Renal cortex interstitium (tissue), 11 donors: ENCODE measurements around the gene DCDC2C. TPM values are rescaled to one million over a fixed set of nuclear protein-coding genes. Genes with fewer than 3 reads are reported as not detected.
A peak's percentile ranks its signal among the peaks of the same experiment; 100 is the strongest.
"Not testable (repeated sequence)": the region's sequence is repeated elsewhere in the genome, so short reads cannot be mapped to it uniquely, and the experiment has no call there.

Experiments
- DNase-seq, 11 donors: peaks; one replicate each; pipeline ENCODE4 v3.0.0-alpha.2; 2013; ENCODE audit warnings: low read depth in 9 of 11, low spot score in 4 of 11; ENCODE audit errors: extremely low read depth in 1 of 11
- polyA plus RNA-seq, 3 donors: library from polyadenylated mRNA; unstranded; fragments of 120-200 nt; gene quantifications; one replicate each; pipeline ENCODE4 v1.2.1, GENCODE V29; 2013; ENCODE audit not compliant: insufficient read length in 3 of 3

Gene DCDC2C
- polyA plus RNA-seq, 3 donors, result 0.32 to 0.56 TPM; not detected in 1

DNA sequence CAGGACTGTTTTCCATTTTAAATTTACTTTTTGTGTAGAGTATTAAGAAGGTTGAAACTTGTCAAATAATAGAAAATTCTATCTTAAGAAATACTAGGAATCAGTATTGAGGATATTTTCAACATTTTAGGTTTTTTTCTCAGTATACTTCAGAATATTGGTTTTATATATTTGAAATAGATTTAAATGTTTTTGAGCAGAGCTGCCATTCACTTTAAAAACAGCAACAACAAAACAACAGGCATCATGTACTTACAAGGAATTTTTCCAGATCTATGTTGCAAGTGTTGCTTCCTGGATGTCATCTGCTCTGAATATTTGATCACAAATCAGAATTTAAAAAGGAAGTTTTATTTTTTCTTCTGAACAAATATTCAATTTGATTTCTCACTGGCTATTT lies 84.4 kb downstream of the DCDC2C start:
- no peak for DNase-seq

DNA sequence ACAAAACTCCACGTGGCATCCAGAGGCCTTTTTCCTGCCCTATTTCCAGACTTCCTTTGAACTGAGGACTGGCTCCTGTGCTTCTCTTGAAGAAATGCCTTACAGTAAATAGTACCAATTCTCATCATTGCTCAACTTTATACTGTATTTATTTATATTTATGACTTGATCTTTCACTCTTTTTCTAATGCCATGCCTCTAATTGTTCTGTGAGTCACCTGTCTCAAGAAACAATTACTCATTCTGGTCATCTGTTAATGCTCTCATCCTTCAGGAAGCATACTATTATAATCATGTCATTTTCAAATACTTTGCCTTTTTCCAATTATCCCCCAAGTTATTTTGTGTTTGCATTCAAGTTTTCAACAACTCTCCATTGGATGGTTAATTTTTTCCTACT lies 85.9 kb downstream of the DCDC2C start:
- DNase-seq, result no peak

DNA sequence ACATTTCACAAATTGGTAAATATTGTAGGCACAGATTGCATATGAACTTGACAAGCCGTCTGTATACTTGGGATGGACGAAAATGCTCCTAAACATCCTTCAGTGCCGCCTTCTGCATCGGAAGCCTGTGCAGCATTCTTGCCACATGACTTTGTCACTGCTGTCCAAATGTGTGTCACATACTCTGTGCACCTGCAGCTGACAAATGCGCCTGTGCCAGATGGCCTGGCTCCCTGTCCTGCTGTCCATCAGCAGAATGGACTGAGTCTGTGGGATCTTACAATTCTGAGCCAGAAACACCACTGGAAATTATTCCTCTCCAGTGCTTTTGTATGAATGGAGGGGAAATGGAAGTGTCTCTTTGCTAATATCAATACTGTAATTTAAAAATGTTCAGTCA lies 89.9 kb downstream of the DCDC2C start:
- DNase-seq, result no peak

DNA sequence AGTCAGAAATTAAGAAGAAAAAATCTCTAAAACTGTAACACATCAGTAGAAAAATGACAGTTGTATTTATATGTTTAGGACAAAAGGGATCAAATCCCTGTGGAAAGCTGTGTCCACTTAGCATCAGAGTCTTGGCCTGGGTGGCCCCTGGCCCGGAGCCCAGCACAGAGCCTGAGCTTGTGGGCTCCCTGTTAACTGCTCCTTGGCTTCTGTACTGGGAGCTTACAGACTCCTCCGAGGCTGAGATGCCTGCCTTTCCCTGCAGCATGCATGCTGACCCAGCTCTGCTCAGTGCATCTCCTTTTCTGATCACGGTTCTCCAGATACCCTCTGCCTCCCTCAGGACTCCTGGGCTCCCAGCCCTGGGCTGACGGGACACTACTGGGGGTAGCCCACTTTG lies 98.1 kb downstream of the DCDC2C start:
- no peak for DNase-seq

DNA sequence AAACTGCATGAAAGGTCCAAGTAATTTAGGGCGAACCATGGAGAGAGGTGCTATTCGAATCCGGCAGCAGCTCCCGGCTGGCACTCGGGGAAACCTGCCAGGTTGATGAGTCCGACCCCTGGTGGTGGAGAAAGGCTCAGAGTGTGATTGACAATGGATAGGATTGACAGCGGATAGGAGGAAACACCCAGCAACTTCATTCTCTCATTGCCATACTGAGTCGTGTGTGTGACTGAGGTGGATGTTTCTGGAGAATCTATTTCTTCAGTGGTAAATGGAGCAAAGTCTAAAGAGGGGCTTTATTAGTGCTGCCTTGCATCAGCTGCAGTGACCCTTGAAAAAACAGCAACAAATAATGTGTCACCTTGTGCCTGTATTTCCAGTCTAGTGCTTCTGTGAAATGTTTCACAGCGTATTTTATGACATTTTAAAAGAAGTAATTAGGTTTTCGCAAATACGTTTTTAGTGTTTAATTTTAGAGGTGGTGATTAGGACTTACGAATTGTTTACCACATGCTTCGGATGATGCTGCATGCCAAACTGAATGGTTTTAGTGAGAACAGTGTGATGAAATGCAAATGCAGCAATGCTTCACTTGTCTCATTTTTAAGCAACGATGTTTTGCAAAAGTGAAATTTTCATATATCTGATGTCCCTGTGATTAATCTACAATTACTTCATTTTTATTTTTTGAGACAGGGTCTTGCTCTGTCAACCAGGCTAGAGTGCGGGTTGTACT lies 102.0 kb downstream of the DCDC2C start:
- peak in 1 of 11 donors; percentile 13 for DNase-seq

DNA sequence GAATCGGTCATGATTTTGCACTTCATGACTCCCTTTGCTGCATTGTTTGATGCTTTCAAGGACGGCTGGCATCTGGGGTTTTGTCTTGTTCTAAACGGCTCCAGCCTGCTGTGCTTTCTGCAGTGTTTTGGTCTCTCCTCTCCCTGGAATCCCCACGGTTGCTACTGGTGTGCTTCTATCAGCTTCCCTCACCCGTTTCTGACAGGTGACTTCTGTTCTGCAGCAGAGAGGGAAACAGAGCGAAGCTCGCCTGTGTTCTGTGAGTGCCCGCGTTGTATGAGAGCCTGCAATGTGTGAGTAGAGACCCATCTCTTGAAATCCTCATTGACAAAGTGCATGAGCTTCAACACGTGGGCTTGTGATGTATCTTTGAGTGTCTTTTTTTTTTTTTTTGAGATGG lies 102.8 kb downstream of the DCDC2C start:
- no peak for DNase-seq

DNA sequence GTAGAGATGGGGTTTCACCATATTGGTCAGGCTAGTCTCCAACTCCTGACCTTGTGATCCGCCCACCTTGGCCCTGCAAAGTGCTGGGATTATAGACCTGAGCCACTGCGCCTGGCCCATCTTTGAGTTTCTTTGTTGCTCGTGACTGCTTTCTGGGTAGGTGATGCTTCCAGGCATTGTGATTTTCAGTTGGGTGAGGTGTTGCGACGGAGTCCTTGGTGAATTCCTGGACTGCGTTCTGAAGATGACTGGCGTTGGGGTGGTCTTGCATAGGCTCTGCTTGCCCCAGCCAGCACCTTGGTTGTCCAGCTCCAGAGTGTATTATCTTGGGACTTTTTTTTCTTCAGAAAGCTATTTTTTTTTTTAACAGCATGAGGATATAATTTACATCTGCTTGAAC lies 103.4 kb downstream of the DCDC2C start:
- no peak for DNase-seq

DNA sequence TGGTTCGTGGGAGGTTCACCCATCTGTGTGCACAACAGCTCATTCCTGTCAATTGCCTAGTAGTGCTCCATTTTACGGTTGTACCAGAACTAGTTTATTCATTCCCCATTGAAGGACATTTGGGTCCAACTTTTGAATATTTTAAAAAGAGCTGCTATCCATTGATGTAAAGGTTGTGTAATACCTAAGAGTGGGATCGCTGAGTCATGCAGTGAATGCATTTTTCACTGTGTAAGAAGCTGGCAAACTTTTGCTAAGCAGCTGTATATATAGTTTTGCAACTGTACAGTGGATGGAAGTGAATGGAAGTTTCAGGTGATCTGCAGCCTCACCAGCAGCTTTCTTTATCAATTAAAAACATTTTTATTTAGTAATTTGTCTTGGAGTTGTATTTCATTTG lies 104.5 kb downstream of the DCDC2C start:
- DNase-seq, result no peak

DNA sequence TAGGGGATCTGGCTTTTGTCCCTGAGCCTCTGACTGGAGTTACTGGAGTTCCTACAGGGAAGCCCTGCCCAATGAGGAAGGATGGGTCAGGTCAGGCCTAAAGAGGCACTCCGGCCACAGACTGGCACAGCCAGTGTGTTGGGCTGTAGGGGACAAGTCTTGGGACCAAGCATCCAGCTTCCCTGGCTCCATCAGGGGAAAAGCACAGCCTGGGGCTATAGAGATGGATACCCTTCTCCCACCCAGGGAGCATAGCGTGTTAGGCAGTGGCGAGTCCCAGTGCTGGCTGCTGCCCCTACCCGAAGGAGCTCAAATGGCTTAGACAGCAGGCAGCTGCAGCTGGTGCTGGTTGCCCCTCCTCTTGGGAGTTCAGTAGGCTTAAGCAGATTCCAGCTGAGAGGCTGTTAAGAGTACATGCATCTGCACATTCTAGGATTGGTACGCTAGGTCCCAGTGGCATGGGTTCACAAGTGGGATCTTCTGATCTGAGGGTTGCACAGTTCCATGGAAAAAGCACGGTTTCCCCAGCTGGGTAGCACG lies 111.4 kb downstream of the DCDC2C start:
- DNase-seq, result no peak

DNA sequence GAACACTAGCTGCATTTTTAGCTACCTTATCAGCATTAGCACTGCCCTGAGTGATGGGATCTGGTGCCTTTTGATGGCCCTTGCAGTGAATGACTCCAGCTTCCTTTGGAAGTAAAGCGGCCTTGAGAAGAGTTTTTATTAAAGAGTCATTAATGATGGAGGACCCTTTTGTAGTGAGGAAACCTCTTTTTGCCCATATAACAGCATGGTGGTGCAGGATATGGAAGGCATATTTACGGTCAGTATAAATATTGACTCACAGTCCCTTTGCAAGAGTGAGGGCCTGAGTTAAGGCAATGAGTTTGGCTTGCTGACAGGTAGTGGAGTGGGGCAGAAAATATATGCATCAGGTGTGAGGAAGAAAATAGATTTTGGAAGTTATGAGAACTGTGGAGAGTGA lies 113.8 kb downstream of the DCDC2C start:
- not testable (repeated sequence) for DNase-seq

DNA sequence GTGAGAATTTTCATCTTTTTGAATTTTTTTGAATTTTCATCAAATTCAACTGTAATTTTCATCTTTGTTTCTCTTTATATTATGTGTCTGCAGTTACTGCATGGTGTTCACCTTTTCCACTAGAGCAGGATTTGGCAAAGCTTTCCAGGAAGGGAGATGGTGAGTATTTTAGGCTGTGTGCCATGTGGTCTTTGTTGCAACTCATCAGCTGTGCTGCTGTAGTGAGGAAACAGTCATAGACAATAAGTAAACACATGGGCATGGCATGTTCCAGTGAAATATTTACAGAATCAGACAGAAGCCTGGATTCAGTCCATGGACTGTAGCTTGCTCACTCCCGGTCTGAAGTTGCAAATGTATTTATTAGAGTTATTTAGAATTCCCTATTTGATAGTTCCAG lies 120.4 kb downstream of the DCDC2C start:
- DNase-seq, result no peak

DNA sequence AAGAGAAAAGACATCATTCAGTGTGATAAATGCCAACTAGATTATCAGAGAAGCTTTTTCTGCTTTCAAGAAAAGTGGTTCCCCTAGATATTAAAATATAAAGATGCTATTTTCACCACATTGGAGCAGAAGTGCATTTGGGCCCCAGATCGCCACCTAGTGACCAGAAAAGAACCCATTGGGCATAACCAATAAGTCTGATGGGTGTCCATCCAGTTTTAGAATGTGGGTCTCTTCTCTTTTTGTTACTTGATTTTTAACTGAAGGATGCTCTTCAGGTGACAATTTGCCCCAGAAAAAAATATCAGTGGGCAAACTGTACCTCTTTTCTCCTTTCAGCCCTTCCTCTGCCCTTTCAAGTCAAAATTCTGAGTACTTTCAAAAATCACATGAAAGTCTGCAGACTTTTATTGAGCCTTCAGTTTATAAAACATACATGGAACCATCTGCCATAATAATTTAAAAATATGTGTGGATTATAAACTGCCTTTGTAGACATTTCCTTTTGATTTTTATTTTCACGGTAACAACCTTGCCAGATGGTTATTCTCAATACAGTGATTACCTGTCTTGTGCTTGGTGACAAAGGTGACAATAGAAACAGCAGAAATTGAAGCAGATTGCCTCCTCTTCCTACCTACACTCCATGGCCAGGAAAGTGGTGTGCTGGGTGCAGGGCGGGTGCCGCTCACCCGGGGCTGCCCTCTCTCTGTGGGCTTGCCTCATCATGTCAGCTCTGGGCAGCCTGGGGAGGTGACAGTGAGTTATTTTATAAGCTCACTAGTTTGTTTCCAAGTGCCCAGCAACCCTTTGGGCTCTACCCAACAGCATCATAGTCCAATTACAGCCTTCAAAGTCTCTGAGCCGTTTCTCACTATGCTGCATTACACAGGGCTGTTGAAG lies 124.5 kb downstream of the DCDC2C start:
- no peak for DNase-seq

DNA sequence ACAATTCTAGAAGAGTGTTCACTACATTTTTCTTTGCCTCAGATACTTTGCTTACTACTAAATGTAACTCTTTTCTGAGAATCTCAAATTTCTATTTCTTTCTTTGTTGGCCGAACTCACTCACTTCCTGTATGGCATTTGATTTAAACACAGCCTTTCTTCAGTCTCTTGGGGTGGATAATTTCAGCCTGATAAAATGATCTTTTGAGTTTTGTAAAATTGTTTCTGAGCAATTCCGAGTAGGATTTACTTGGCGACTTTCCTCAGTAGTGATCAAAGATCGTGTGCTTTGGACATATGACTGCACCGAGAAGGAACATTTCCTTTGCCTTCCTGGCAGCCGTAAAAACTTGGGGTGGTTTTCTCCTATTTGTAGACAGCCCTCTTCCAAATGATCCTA lies 127.4 kb downstream of the DCDC2C start:
- DNase-seq, result no peak

DNA sequence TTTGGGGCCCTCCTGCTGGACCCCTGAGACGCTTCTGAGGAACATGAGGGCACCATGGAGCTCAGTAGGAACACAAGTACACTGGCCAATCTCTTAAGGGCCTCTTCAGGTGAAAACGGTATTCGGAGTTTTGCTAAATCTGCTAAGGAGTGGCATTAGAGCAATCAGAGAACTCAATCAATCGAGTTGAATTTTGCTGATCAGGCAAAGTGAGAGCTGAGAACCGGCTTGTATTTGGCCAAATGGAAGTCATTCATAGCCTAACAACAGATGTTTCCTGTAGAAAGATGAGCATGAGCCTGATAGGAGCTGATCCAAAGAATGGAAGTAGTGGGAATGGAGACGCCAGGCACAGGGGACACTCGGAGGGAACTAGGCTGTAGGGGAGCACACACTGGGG lies 133.7 kb downstream of the DCDC2C start:
- no peak for DNase-seq

DNA sequence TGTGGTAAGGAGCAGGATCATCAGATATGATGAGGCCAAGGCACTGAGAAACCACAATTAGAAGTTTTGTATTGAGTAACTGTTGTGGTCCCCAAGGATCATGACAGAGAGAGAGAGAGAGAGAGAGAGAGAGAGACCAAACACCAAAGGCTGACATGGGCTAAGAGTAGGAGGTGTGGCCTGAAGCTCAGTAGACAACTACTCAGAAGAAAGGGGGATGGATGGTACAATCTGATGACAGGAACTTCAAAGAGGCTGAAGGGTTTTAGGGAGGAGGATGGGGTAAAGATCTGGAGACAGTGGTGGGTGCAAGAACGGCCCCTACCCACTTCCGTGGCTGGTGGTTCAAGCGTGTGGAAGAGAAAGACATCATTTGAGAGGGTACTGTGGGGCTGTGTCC lies 135.0 kb downstream of the DCDC2C start:
- no peak for DNase-seq

DNA sequence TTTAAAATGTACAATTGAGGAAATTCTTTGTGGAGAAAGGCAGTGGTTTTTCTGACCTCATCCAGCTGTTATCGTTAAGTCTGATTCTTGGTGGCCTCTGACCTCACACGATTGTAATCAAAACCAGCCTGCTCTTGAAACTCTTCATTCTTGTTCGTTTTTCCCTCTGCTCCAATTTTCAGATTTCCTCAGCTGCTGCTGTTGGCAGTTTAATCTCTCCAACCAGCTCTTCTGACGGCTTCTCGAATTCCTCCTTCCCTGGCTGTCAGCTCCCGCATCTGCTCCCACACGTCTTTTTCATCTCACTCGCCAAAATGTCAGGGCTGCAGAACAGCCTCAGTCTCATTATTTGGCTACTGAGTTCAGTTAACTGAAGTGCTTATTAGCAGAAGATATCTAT lies 136.1 kb downstream of the DCDC2C start:
- DNase-seq, result peak in 7 of 11 donors; percentile 3 to 25 (median 9)

DNA sequence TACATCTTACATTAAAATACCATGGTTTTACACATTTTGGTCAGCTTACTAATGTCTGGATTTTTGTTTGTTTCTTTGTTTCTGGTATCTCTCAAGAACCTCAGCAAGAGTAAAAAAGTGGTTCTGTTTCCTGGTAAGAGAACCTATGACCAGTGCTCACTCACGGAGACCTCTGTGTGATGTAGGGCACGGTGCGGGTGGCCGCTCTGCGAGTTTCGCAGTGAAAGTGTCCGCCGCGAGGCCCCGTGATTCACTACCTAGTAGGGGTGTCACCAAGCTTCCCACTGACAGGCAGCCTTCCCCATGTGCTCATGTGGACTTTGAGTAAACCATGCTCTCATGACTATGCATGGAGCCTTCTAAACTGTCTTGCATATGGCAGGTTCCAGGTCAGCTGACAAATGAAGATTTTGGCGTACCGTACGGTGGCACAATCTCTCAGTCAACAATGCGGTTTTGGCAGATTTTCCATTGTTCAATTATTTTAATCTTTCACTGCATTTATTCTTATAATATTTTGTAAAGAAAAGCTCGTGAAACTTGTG lies 137.3 kb downstream of the DCDC2C start:
- DNase-seq, result no peak

DNA sequence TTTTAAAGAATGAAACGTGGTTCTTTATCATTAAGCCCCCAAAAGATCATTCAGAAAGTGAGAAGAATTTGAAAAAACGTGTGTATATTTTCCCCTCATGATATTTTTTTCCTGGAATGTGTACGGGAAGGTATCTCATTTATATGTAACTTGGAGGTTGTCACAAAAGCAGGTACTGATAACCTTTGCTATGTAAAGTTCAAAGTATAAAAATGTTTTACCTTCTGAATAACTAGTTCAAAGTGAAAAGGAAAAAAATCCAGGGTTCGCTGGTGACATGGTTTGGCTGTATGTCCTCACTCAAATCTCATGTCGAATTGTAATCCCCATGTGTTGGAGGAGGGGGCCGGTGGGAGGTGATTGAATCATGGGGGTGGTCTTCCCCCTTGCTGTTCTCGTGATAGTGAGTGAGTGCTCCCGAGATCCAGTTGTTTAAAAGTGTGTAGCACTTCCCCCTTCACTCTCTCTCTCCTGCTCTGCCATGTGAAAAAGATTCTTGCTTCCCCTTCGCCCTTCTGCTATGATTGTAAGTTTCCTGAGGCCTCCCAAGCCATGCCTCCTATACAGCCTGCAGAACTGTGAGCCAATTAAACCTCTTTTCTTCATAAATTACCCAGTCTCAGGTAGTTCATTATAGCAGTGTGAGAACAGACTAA lies 144.2 kb downstream of the DCDC2C start:
- DNase-seq, result no peak

DNA sequence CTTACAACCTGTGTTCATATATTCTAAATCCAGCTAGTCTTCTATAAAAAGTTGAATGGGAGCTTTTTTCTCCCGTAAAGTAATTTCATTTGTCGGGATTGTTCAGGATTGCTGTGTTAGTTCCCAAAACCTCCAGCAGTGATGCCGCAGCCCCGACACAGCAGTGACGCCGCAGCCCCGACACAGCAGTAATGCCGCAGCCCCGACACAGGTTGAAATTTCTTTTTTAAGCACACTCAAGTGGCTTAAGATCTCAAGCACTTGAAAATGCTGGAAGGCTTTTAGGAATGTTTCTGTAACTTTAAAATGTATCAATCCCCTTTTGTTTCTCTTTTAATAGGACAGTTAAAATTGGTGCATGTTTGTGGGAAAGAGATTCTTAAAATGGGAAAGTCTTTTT lies 145.4 kb downstream of the DCDC2C start:
- no peak for DNase-seq
